Parathyroid adenoma (tissue), 2 donors: ENCODE data around the gene PARVB.

Source experiments
- H2AFZ ChIP-seq: fragments of 300-600 bp; sonication (generic); one replicate; pipeline ENCODE4 v1.7.0; 2017; ENCODE audit warnings: antibody characterized with exemption, mild to moderate bottlenecking
- H3K27ac ChIP-seq: fragments of 300-600 bp; sonication (generic); one replicate; pipeline ENCODE4 v1.7.0; 2017
- H3K27me3 ChIP-seq: fragments of 300-600 bp; sonication (generic); one replicate; pipeline ENCODE4 v1.7.0; 2017; ENCODE audit warnings: low read length; ENCODE audit not compliant: control insufficient read depth, insufficient read depth
- H3K36me3 ChIP-seq: fragments of 300-600 bp; sonication (generic); one replicate; pipeline ENCODE4 v1.7.0; 2017; ENCODE audit warnings: low read length; ENCODE audit not compliant: control insufficient read depth, insufficient read depth
- H3K4me1 ChIP-seq: fragments of 300-600 bp; sonication (generic); one replicate; pipeline ENCODE4 v1.7.0; 2017; ENCODE audit warnings: control low read depth
- H3K4me2 ChIP-seq: fragments of 300-600 bp; sonication (generic); one replicate; pipeline ENCODE4 v1.7.0; 2017; ENCODE audit warnings: low read length
- H3K4me3 ChIP-seq: fragments of 300-600 bp; sonication (generic); one replicate; pipeline ENCODE4 v1.7.0; 2017; ENCODE audit warnings: low read depth, low read length
- H3K79me2 ChIP-seq: fragments of 300-600 bp; sonication (generic); one replicate; pipeline ENCODE4 v1.7.0; 2017; ENCODE audit warnings: control low read depth
- H3K9ac ChIP-seq: fragments of 300-600 bp; sonication (generic); one replicate; pipeline ENCODE4 v1.7.0; 2017; ENCODE audit warnings: mild to moderate bottlenecking
- H3K9me3 ChIP-seq: fragments of 300-600 bp; sonication (generic); one replicate; pipeline ENCODE4 v1.7.0; 2017; ENCODE audit warnings: low read length; ENCODE audit not compliant: control insufficient read depth
- TF ChIP-seq, protein P1 (sequence below): fragments of 300-600 bp; sonication (generic); IDR thresholded peaks from one replicate; pipeline ENCODE4 v1.7.0; 2017; ENCODE audit warnings: antibody characterized with exemption, mild to moderate bottlenecking
- donor health status: primary hyperparathyroidism.

PARVB gene

DNA sequence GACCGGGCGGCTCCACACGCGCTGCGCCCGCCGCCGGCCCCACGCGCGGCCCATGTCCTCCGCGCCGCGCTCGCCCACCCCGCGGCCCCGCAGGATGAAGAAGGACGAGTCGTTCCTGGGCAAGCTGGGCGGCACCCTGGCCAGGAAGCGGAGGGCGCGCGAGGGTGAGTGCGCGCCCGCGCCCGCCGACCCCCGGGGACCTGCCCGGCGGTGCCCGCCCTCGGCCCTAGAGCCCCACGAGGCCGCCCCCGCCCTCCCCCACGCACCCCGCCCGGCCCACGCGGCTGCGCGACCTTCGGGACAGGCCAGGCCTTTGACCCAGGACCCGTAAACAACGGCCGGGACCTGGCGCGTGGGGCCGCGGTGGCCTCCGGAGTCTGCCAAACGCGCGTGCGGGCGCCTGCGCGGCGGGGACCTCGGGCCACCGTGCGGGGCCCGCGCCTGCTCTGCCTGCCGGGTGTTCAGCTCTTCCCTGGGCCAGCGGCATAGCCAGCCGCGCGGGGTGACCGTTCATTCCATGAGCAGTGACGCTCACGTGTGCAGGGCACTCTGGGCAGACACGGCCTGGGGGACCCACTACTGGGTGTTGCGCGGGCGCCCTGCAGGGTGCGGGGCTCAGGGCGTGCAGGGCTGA lies at the start of gene PARVB:
Gene PARVB (plus strand): TSS at position 15 of the 634 bp plus-strand sequence. CDS start 38 bp downstream, at position 53.
- no peaks in the 10 kb centered on the region for H3K4me1 ChIP-seq

GRCh38 chr22:43975041-43975440 lies 49.1 kb upstream of the PARVB start:
- Histone ChIP-seq H3K79me2 (no peaks in the 10 kb centered on the region), H3K9ac (no peak overlapping the region), H3K4me2 (no peak overlapping the region), H3K27ac (no peak overlapping the region), H2AFZ (no peak overlapping the region), H3K4me3 (no peak overlapping the region), H3K4me1 (no peaks in the 10 kb centered on the region), H3K9me3 (no peaks in the 10 kb centered on the region), H3K27me3 (no peaks in the 10 kb centered on the region), H3K36me3 (no peaks in the 10 kb centered on the region)
- TF ChIP-seq, protein P1, sequence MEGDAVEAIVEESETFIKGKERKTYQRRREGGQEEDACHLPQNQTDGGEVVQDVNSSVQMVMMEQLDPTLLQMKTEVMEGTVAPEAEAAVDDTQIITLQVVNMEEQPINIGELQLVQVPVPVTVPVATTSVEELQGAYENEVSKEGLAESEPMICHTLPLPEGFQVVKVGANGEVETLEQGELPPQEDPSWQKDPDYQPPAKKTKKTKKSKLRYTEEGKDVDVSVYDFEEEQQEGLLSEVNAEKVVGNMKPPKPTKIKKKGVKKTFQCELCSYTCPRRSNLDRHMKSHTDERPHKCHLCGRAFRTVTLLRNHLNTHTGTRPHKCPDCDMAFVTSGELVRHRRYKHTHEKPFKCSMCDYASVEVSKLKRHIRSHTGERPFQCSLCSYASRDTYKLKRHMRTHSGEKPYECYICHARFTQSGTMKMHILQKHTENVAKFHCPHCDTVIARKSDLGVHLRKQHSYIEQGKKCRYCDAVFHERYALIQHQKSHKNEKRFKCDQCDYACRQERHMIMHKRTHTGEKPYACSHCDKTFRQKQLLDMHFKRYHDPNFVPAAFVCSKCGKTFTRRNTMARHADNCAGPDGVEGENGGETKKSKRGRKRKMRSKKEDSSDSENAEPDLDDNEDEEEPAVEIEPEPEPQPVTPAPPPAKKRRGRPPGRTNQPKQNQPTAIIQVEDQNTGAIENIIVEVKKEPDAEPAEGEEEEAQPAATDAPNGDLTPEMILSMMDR, result no peak

More for the DNA sequence above, at the start of gene PARVB:
- Histone ChIP-seq H3K9ac (no peak within 1 kb of the TSS), H2AFZ (peak within 1 kb of the TSS; percentile 94), H3K27me3 (no peaks in the 10 kb centered on the region), H3K36me3 (no peaks in the 10 kb centered on the region), H3K9me3 (no peaks in the 10 kb centered on the region), H3K4me2 (peak within 1 kb of the TSS; percentile 82), H3K79me2 (no peaks in the 10 kb centered on the region), H3K4me3 (peak within 1 kb of the TSS; percentile 59), H3K27ac (peak within 1 kb of the TSS; percentile 53)
- TF ChIP-seq, protein P1, result no peak

- TF ChIP-seq, protein P1, result no peak
- no peak overlapping the region for H3K27ac ChIP-seq
- H3K27me3 ChIP-seq, result no peaks in the 10 kb centered on the region
- no peak overlapping the region for H3K4me2 ChIP-seq
- no peaks in the 10 kb centered on the region for H3K4me1 ChIP-seq
- H2AFZ ChIP-seq, result no peak overlapping the region
- H3K9me3 ChIP-seq, result no peaks in the 10 kb centered on the region
- no peaks in the 10 kb centered on the region for H3K36me3 ChIP-seq
- no peak overlapping the region for H3K4me3 ChIP-seq
- no peak overlapping the region for H3K9ac ChIP-seq
- H3K79me2 ChIP-seq, result no peaks in the 10 kb centered on the region
Observed at GRCh38 chr22:43976861-43977795, 47.0 kb upstream of the PARVB start.

- Histone ChIP-seq H3K4me1 (no peaks in the 10 kb centered on the region), H3K4me2 (no peak overlapping the region), H3K9ac (no peak overlapping the region), H3K4me3 (no peak overlapping the region), H2AFZ (no peak overlapping the region), H3K27me3 (no peaks in the 10 kb centered on the region), H3K36me3 (no peaks in the 10 kb centered on the region), H3K9me3 (no peaks in the 10 kb centered on the region), H3K27ac (no peak overlapping the region), H3K79me2 (no peaks in the 10 kb centered on the region)
- TF ChIP-seq, protein P1, result no peak
Observed at GRCh38 chr22:43978558-43978957, 45.5 kb upstream of the PARVB start.
